ENCODE data around the gene ULK4. TPM values are rescaled to one million over a fixed set of nuclear protein-coding genes. Genes with fewer than 3 reads are reported as not detected.

Gene ULK4
- total RNA-seq, 1 experiment from 2014 or later: 6.3 TPM

DNA sequence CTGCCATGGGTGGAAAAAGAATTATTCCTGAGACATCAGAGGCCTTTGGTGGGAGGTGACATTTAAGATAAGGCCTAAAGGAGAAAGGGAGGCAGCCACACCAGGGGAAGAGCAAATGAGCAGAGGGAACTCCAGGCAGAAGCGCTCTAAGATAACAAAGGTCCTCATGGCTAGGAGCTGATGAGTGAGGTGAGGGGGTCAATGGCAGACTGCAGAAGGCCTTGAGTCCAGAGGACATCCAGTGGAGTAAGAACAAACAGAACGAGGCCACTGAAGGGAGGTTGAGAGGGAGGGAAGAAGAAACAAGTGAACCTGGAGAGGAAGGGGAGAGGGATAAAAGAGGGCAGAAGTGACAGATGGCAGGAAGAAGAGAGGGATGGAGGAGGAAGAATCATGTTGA is 665.3 kb downstream of the ULK4 start:
- no peaks in the 10 kb centered on the region for H3K27me3 ChIP-seq (ENCODE audit: insufficient read depth, low read length)
- ChIA-PET RAD21 (ENCODE audit: low non-redundant PET in 1 of 2, low total read pairs in 2 of 2, uncharacterized antibody in 2 of 2, unreplicated experiment in 2 of 2) (no interaction called here), POLR2A (interaction anchor here (0.6 kb wide), 1 partner anchor 57 kb away, joined by 3 read pairs; no protein-coding TSS in a partner anchor), CTCF (no interaction called here)
- H3K4me1 ChIP-seq (ENCODE audit: control insufficient read depth in 1 of 2, insufficient read depth in 2 of 2, low read length in 2 of 2): no peaks in the 10 kb centered on the region
- H3K9me3 ChIP-seq (ENCODE audit: control insufficient read depth in 1 of 2, insufficient read depth in 1 of 2, low read depth in 1 of 2, low read length in 2 of 2): no peaks in the 10 kb centered on the region
- no peak for ATAC-seq
- no peak overlapping the region for H3K9ac ChIP-seq (ENCODE audit: low read length)
- no peak overlapping the region for H2AFZ ChIP-seq (ENCODE audit: low read depth, low read length, poor library complexity, severe bottlenecking)
- H3K4me2 ChIP-seq (ENCODE audit: low read length): no peak overlapping the region
- no peaks in the 10 kb centered on the region for H3K36me3 ChIP-seq (ENCODE audit: control insufficient read depth in 1 of 2, insufficient read depth in 2 of 2, low read length in 2 of 2)
- H3K9me2 ChIP-seq (ENCODE audit: insufficient read depth): no peaks in the 10 kb centered on the region
- H3K4me3 ChIP-seq (replicated peaks in 1 of 2; ENCODE audit: low read depth in 1 of 2, low read length in 2 of 2): no peak overlapping the region
- no peak overlapping the region for H3K27ac ChIP-seq (ENCODE audit: low read depth, low read length)
- no TSS peak for BruUV-seq (replicated peaks)
- intact Hi-C loops (cut with micrococcal nuclease): no loop called here
- TF ChIP-seq SRF (IDR thresholded peaks at IDR 0.05; ENCODE audit: low read depth): no peak
- TF ChIP-seq, protein P1, sequence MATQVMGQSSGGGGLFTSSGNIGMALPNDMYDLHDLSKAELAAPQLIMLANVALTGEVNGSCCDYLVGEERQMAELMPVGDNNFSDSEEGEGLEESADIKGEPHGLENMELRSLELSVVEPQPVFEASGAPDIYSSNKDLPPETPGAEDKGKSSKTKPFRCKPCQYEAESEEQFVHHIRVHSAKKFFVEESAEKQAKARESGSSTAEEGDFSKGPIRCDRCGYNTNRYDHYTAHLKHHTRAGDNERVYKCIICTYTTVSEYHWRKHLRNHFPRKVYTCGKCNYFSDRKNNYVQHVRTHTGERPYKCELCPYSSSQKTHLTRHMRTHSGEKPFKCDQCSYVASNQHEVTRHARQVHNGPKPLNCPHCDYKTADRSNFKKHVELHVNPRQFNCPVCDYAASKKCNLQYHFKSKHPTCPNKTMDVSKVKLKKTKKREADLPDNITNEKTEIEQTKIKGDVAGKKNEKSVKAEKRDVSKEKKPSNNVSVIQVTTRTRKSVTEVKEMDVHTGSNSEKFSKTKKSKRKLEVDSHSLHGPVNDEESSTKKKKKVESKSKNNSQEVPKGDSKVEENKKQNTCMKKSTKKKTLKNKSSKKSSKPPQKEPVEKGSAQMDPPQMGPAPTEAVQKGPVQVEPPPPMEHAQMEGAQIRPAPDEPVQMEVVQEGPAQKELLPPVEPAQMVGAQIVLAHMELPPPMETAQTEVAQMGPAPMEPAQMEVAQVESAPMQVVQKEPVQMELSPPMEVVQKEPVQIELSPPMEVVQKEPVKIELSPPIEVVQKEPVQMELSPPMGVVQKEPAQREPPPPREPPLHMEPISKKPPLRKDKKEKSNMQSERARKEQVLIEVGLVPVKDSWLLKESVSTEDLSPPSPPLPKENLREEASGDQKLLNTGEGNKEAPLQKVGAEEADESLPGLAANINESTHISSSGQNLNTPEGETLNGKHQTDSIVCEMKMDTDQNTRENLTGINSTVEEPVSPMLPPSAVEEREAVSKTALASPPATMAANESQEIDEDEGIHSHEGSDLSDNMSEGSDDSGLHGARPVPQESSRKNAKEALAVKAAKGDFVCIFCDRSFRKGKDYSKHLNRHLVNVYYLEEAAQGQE (IDR thresholded peaks at IDR 0.05; ENCODE audit: low read depth): no peak
- TF ChIP-seq, protein P2, sequence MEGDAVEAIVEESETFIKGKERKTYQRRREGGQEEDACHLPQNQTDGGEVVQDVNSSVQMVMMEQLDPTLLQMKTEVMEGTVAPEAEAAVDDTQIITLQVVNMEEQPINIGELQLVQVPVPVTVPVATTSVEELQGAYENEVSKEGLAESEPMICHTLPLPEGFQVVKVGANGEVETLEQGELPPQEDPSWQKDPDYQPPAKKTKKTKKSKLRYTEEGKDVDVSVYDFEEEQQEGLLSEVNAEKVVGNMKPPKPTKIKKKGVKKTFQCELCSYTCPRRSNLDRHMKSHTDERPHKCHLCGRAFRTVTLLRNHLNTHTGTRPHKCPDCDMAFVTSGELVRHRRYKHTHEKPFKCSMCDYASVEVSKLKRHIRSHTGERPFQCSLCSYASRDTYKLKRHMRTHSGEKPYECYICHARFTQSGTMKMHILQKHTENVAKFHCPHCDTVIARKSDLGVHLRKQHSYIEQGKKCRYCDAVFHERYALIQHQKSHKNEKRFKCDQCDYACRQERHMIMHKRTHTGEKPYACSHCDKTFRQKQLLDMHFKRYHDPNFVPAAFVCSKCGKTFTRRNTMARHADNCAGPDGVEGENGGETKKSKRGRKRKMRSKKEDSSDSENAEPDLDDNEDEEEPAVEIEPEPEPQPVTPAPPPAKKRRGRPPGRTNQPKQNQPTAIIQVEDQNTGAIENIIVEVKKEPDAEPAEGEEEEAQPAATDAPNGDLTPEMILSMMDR (IDR thresholded peaks at IDR 0.05 in 2 of 3, conservative IDR thresholded peaks at IDR 0.05 in 1 of 3; ENCODE audit: borderline replicate concordance in 1 of 3, insufficient read depth in 1 of 3, low read depth in 2 of 3, low read length in 2 of 3): no peak
- no peak for TF ChIP-seq TCF7L2 (IDR thresholded peaks at IDR 0.05; ENCODE audit: borderline replicate concordance, extremely low read depth, insufficient read depth, insufficient read length)
- no peak for TF ChIP-seq SIN3A (IDR thresholded peaks at IDR 0.05; ENCODE audit: low read depth)
- no peak for TF ChIP-seq CBX3 (IDR thresholded peaks at IDR 0.05; ENCODE audit: low read depth)
- no peak for TF ChIP-seq EZH2 (IDR thresholded peaks at IDR 0.05)
- no peak for TF ChIP-seq POLR2AphosphoS5 (IDR thresholded peaks at IDR 0.05; ENCODE audit: low read depth, low read length)
- TF ChIP-seq ZFX (IDR thresholded peaks at IDR 0.05): no peak
- TF ChIP-seq CEBPB (IDR thresholded peaks at IDR 0.05; ENCODE audit: low read depth): no peak
- no peak for TF ChIP-seq YY1 (IDR thresholded peaks at IDR 0.05; ENCODE audit: extremely low read depth, insufficient replicate concordance, low read depth, low read length)
- TF ChIP-seq EGR1 (IDR thresholded peaks at IDR 0.05; ENCODE audit: low read depth): no peak
- no peak for TF ChIP-seq ZBTB33 (IDR thresholded peaks at IDR 0.05; ENCODE audit: extremely low read depth, insufficient replicate concordance, low read length)
- no peak for TF ChIP-seq EZH2phosphoT487 (IDR thresholded peaks at IDR 0.05; ENCODE audit: borderline replicate concordance)
- TF ChIP-seq JUND (IDR thresholded peaks at IDR 0.05): no peak
- TF ChIP-seq ELF1 (IDR thresholded peaks at IDR 0.05; ENCODE audit: borderline replicate concordance, low read depth): no peak
- TF ChIP-seq FOSL1 (IDR thresholded peaks at IDR 0.05; ENCODE audit: low read depth): no peak
- H3K79me2 ChIP-seq (ENCODE audit: insufficient read depth, low read length): no peaks in the 10 kb centered on the region
- DNase-seq (ENCODE audit: low read depth, low spot score): no peak
- no peaks in the 10 kb centered on the region for H4K20me1 ChIP-seq (ENCODE audit: insufficient read depth)
